Activated CD4-positive, alpha-beta T cell treated with anti-CD3 and anti-CD28 coated beads, Interleukin-2, amount 50 U/mL, for 4 hours (primary cell): ENCODE results near the gene TCF7L2.

ENCODE experiments used
- DNase-seq, 2 experiments: peaks; one replicate each; pipeline ENCODE4 v3.0.0-alpha.2; 2020

Gene TCF7L2

DNA sequence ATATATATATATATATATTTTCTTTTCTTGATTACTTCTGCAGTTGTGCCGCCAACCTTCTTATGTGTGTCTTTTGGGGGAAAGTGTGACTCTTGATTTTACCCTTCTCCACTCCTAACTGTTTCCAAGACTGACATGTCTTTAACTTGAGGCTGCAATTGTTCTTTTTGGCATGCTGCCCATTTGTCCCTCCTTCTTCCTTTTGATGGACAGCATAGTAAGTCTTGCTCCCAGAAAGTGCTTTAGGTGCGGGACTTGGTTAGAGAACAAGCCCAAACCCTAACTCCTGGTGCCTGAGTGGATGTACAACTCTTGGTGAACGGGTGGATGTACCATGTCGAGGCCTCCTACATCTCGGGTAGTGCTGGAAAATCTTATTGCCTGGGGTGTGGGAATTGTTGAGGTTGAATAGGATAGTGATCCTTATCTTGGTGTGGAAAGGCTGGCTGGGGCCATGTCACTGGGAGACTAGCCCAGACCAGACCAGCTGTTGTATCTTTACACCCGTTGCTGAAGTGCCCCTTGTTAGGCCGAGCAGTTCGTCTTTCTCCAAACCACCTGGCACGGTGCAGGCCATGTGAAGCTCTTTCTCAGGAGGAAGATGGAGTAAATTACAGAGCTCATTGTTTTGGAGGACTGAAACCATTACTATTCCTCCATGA is 16.3 kb downstream of the TCF7L2 start:
- DNase-seq, result no peak

DNA sequence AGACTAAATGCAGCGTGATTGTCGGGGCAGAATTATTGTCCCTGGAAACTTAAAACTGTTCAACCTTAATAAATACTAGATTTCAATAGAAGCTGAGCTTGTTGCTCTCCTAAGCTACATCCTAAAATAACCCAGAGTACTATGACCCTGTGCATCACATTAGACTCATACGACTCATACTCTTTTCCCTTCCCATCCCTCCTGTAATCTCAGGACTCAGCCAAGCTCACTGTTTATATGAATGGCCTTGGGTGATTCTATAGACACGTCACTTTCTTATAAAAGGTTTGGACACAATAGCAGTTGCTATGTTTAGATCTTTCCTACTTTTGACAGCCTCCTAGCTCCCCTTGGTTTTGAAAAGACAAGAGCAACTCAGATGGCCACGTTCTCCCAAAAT is 17.2 kb downstream of the TCF7L2 start:
- no peak for DNase-seq

- DNase-seq, result no peak
These were observed 19.1 kb downstream of the TCF7L2 start for GRCh38 chr10:112969131-112969530.

GRCh38 chr10:112969542-112969941 is 19.5 kb downstream of the TCF7L2 start:
- no peak for DNase-seq

DNA sequence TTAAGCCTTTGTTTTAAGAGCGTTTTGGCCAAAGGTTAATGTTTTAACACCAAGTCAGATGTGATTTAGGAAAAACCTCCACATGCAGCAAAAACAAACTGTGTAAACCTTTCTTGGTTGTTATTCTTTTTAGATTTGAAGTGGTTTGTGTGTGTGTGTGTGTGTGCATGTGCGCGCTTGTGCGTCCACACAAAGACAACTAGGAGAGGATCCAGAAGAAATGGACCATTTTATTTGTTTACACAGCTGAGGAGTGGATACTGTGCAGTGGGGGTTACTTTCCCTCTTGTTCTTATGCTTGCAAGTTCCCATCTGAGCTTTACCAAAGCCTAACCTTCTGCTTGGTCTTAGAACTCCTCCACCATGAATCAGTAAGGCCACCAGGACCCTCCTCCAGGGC is 20.0 kb downstream of the TCF7L2 start:
- DNase-seq, result no peak

- DNase-seq, result no peak
These were observed 22.6 kb downstream of the TCF7L2 start for GRCh38 chr10:112972606-112973005.

GRCh38 chr10:112973046-112973445 is 23.0 kb downstream of the TCF7L2 start:
- DNase-seq, result no peak

DNA sequence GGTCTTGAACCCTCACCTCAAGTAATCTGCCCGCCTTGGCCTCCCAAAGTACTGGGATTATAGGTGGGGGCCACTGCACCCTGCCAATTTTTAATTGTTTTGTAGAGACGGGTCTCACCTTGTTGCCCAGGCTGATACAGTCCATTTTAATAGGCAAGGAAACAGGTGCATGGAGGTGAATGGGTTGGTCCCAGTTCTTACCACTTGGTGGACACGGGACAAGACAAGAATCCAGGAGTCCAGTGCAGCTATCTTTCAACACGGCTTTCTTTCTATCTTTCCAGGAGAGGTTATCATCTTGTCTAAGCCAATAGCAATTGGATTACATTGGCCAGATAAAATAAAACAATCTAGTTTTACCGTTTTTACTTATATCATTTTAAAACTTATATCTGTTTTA is 23.8 kb downstream of the TCF7L2 start:
- no peak for DNase-seq

GRCh38 chr10:112977426-112977898 is 27.4 kb downstream of the TCF7L2 start:
- no peak for DNase-seq

DNA sequence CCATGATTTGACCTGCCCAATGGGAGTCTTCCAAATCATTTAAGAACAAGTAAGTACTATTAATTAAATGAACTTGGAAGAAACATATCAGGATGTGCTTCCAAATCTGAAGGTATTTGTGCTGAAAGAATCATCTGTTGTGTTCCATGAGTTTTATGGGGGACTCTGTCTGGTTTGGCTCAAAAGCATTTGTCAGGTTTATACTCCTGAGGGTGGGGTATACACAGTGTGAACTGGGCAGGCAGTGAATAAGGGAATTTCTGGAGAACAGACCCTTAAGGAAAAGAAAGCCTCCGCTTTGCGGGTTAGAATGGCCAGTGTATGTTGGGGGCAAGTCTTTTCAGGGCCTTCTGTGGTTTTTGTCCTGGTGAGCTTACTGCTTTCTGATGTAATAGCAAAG is 29.9 kb downstream of the TCF7L2 start:
- no peak for DNase-seq

GRCh38 chr10:112980937-112981336 is 30.9 kb downstream of the TCF7L2 start:
- no peak for DNase-seq

DNA sequence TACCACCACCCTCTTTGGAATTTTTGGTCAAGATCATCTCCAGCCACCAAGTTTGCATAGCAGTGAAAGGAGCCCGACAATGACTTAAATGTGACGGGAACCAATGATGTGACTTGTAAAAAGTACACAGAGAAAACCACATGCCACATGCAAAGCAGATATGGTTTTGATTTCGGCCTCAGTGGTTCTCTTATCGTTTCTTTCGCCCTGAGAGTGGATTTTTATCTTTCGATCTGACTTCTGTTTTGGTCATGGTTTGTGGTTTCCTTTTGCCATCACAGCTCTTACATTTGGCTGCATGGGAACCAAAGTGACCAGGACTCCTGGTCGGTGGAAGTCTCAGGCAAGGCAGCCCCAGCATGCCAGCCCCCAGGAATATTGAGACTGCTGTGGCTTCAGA is 31.5 kb downstream of the TCF7L2 start:
- no peak for DNase-seq

DNA sequence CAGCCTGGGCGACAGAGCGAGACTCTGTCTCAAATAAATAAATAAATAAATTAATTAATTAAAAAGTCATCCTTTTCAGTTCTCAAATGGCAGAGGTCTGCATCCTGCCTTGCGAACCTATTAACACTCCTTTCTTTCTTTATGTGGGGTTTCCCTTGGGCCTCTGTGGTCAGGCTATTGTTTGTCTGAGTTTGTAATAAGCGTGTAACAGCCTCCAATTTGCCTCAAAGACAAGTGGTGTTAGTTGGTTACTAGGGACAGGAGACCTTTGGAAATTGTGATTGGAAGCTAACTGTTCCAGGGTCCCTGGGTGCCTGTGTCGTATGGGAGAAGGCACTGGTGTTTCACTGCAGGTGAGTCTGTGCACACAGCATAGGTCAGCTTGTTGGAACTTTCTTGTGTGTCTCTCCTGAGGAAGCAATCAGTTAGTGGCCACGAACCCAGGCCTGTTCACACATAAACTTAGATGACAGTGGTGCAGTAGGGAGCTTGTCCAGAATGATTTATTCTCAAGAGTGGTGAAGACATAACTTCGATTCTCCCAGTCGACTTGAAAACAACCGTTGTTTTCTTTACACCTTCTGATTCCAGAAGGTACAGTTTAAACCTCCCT is 33.5 kb downstream of the TCF7L2 start:
- no peak for DNase-seq

DNA sequence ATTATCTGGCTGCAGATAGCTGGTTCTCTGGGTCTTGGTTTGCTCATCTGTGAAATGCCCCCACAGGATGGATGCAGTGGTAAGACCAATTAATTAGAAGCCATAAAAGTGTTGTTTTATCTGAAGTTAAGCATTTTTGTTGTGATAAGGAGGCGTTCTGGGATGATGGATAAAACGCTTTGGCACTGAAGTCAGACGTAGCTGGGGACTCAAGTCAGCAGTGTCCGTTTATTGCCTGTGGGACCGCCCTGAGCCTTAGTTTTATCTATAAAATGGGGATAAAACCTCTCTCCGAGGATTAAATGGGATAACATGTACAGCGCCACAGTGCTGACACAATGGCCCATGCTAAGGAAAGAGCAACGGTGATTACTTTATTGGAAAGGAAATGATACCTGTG is 34.7 kb downstream of the TCF7L2 start:
- no peak for DNase-seq

DNA sequence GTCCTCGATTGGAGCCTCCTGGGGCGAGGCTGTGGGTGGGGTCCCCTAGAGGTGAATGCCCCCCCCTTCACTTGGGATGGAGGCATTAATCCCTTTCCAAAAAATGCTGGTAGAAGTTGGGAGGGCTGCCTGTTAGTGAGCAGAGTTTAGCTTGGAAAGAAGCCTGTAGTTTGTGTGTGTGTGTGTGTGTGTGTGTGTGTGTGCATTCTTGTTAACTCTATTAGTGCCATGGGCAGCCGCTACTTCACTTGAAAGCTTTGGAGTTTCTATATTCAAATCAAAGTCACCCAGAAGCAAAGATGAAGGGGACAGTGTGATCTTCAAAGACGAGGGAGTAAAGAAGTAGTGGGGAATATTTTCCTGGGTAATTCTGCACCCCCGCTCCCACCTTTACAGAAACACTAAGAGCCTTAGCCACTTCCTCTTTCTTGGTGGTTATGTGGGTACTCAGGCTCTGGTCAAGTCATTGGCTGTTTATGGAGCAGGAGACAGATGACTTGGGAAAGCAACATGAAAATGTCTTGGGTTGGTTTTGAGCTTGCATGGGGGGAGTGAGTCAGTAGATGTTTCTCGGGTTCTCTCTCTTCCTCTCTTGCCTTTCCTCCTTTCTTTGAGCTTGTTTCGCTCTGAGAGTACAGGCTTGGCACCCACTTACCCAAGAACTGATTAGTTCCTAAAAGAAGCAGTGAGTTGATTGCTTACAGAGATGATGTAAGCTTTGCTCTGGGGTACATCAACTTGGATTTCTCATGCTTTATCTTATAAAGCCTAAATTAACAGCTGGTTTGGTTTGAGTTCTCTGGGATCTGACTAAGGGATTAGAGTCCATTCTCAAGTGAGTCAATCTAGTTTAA is 35.9 kb downstream of the TCF7L2 start:
- no peak for DNase-seq

GRCh38 chr10:112986544-112987190 is 36.6 kb downstream of the TCF7L2 start:
- no peak for DNase-seq

DNA sequence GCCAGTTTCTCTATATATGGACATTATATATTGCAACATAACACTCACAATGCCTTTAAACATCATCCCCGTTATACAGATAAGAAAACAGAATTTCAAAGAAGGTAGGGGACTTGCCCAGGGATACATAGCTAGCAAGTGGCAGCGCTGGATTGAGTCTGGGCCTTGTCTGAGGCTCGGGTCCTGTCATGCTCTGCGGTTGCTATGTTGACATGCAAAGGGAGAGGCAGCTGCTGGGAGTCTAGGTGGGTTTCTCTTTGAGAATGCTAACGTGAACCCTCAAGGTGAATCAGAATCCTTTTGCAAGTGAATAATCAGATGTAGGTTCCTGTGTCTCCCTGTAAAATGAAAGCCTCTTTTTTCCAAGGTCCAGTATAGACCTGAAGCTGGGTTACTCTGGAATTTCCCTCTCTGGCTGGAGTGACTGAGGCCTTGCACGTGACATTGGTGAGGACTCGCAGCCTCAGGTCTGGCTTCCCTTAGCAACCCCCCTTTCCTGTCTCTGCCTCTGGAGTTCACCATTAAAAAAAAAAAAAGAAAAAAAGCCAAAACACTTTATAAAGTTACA is 38.9 kb downstream of the TCF7L2 start:
- no peak for DNase-seq

- DNase-seq, result no peak
These were observed 39.8 kb downstream of the TCF7L2 start for GRCh38 chr10:112989826-112990225.

GRCh38 chr10:112990271-112990670 is 40.2 kb downstream of the TCF7L2 start:
- DNase-seq, result no peak

GRCh38 chr10:112991888-112992491 is 41.9 kb downstream of the TCF7L2 start:
- DNase-seq, result no peak

DNA sequence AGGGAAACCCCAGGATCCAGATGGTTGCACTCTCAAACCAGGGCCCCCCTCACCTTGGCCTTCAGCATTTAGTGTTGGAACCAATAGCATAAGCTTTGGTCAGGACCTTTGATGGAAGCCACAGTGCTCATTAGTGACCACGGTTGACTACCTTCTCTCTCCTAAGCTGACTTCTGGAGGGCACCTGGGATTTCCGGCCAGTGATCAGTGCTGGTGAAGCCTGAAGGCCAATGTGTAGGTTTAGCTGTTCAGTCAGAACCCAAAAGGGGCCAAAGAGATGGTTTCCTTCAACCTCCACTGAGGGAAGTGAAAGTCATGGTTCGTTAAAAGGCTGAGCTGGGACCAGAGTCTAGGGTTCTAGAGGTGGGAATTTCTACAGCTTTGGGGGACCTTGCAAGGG is 46.4 kb downstream of the TCF7L2 start:
- no peak for DNase-seq

DNA sequence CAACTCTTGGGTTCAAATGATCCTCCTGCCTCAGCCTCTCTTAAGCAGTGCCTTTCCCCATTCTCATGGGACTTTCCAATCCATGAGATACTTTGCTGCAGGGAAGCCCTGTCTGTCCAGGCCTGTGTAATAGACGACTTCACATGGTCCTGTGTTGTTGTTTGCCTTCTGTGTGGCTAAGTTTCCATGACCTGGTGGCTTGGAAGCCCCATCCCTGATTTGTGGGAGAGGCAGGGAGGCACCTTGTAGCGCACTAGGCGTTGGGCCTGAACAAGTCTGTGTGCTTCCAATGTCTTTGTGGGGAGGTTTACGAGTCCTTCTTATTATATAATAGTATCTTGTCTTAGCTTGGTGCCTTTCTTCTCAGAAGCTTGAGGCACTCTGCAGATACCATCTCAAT is 49.1 kb downstream of the TCF7L2 start:
- no peak for DNase-seq

GRCh38 chr10:113000442-113000841 is 50.4 kb downstream of the TCF7L2 start:
- no peak for DNase-seq
